GM06990 (cell line): ENCODE data around the gene ACHE.
"Not testable (repeated sequence)": the region's sequence is repeated elsewhere in the genome, so short reads cannot be mapped to it uniquely, and the experiment has no call there.

Source experiments
- DNase-seq: peaks from one replicate; pipeline ENCODE4 v3.0.0-alpha.2; 2011; ENCODE audit not compliant: insufficient read length; ENCODE audit errors: extremely low read depth
- H3K27me3 ChIP-seq: replicated peaks from 2 replicates; pipeline ENCODE4 v1.6.0; 2011; ENCODE audit warnings: low read length; ENCODE audit not compliant: control insufficient read depth, insufficient read depth
- H3K36me3 ChIP-seq: 2 replicates; pipeline ENCODE4 v1.5.1; 2011; ENCODE audit warnings: low read length; ENCODE audit not compliant: control insufficient read depth, insufficient read depth
- H3K4me3 ChIP-seq: replicated peaks from 2 replicates; pipeline ENCODE4 v1.5.1; 2011; ENCODE audit warnings: low read depth, mild to moderate bottlenecking, control low read depth, low read length
- TF ChIP-seq, protein P1 (sequence below): IDR thresholded peaks from 2 replicates; pipeline ENCODE4 v1.5.1; 2011; ENCODE audit warnings: low read length, control low read depth, mild to moderate bottlenecking, inconsistent platforms; ENCODE audit not compliant: insufficient read depth, poor library complexity, severe bottlenecking

ACHE gene

DNA sequence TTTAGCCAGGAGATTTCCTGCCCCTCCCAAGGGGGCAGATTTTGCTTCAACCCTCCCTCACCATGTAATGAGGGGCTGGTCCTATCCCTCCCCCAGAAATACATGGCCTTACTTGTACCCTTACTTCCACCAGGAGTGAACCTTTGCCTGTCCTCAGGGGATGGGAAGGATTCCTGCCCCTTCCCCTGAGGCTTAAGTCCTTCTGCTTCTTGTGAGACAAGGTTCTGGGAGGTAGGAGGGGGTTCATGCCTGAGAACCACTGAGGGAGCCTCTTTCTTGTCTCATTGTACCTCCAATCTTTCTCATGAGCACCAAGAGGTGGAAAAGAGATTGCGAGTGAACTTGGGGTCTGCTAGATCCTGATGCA is 34.1 kb upstream of the ACHE start:
- TF ChIP-seq, protein P1, sequence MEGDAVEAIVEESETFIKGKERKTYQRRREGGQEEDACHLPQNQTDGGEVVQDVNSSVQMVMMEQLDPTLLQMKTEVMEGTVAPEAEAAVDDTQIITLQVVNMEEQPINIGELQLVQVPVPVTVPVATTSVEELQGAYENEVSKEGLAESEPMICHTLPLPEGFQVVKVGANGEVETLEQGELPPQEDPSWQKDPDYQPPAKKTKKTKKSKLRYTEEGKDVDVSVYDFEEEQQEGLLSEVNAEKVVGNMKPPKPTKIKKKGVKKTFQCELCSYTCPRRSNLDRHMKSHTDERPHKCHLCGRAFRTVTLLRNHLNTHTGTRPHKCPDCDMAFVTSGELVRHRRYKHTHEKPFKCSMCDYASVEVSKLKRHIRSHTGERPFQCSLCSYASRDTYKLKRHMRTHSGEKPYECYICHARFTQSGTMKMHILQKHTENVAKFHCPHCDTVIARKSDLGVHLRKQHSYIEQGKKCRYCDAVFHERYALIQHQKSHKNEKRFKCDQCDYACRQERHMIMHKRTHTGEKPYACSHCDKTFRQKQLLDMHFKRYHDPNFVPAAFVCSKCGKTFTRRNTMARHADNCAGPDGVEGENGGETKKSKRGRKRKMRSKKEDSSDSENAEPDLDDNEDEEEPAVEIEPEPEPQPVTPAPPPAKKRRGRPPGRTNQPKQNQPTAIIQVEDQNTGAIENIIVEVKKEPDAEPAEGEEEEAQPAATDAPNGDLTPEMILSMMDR, result no peak
- Histone ChIP-seq H3K4me3 (no peak overlapping the region), H3K27me3 (no peaks in the 10 kb centered on the region), H3K36me3 (no peaks in the 10 kb centered on the region)
- no peak for DNase-seq

DNA sequence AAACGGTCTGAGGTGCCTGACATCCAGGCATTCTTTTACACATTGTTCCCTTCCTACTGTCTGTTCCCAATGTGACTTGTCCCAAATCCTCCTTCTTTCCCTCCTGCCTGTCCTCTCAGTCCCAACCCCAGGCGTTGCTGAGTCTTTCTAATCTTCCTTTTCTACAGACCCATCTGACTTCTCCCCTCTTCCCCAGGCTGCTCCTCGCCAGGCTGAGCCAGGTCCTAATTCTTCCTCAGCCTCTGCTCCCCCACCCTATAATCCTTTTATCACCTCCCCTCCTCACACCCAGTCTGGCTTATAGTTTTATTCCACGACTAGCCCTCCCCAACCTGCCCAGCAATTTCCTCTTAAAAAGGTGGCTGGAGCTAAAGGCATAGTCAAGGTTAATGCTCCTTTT is 27.9 kb upstream of the ACHE start:
- not testable (repeated sequence) for H3K27me3 ChIP-seq, DNase-seq, H3K36me3 ChIP-seq, H3K4me3 ChIP-seq

DNA sequence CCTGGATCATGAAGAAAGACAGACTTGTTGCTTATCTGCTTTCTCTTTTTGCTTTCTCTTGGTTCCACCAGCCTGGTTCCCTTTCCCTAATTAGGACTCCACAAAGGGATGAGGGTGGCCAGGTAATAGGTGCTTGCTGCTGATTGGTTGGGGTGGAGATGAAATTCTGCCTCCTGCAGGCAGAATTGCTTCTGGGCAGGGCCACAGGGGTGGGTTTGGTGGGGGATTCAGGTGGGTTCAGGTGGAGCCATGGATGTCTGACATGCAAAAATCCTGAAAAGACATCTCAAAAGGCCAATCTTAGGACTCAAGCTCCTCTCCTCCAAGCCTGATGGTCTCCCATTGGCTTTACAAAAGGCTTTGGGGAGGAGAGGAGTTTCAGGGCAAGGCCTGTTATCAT is 25.4 kb upstream of the ACHE start:
- TF ChIP-seq, protein P1, result no peak
- H3K4me3 ChIP-seq, result no peak overlapping the region
- DNase-seq, result no peak
- no peaks in the 10 kb centered on the region for H3K36me3 ChIP-seq
- H3K27me3 ChIP-seq, result no peaks in the 10 kb centered on the region

DNA sequence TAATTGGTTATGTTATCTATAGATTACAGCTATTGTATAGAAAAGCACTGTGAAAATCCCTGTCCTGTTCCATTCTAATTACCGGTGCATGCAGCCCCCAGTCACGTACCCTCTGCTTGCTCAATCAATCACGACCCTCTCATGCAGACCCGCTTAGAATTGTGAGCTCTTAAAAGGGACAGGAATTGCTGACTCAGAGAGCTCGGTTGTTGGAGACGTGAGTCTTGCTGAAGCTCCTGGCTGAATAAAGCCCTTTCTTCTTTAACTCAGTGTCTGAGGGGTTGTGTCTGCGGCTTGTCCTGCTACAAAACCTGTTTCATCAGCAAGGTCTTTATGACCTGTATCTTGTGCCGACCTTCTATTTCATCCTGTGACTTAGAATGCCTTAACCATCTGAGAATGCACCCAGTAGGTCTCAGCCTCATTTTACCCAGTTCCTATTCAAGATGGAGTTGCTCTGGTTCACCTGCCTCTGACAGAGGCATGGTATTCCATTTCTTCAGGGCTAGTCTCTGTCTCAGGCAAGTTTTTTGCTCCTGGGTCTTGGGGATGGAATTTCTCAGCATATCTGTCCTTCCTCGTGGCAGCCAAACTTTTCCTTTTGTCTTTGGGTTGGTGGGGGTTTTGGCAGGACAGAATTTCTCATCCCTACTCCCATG is 24.2 kb upstream of the ACHE start:
- H3K4me3 ChIP-seq, H3K36me3 ChIP-seq, H3K27me3 ChIP-seq, DNase-seq: not testable (repeated sequence)

DNA sequence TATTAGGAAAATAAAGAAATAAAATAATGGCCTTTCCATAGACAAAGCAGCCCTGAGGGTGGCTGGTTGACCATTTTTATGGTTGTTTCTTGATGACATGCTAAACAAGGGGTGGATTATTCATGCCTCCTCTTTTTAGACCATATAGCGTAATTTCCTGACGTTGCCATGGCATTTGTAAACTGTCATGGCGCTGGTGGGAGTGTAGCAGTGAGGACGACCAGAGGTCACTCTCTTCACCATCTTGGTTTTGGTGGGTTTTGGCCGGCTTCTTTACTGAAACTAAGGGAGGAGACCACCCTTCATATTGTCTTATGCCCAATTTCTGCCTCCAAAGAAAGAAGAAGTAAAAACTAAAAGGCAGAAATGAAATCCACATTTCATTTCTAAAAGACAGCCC is 23.6 kb upstream of the ACHE start:
- DNase-seq, H3K36me3 ChIP-seq, H3K4me3 ChIP-seq, H3K27me3 ChIP-seq: not testable (repeated sequence)

DNA sequence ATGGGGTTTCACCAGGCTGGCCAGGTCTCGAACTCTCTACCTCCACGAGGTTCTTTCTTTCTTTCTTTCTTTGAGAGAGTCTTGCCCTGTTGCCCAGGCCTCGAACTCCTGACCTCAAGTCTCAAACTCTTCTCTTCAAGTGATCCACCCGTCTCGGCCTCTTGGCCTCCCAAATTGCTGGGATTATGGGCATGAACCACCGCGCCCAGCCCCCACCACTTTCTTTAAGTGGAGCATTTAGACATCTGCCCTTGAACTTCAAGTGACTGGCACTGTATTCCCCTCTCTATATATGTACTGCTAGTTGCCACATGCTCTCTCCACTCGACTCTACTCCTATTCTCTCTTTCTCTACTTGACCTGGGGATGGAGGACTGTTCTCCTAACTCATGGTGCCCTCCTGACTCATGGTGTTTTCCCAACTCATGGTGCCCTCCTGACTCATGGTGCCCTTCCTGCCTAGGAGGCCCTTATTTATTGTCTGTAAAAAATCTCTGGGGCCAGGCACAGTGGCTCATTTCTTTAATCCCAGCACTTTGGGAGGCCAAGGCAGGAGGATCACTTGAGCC is 19.3 kb upstream of the ACHE start:
- Histone ChIP-seq H3K36me3 (no peaks in the 10 kb centered on the region), H3K27me3 (no peaks in the 10 kb centered on the region), H3K4me3 (no peak overlapping the region)
- TF ChIP-seq, protein P1, result no peak
- DNase-seq, result no peak

DNA sequence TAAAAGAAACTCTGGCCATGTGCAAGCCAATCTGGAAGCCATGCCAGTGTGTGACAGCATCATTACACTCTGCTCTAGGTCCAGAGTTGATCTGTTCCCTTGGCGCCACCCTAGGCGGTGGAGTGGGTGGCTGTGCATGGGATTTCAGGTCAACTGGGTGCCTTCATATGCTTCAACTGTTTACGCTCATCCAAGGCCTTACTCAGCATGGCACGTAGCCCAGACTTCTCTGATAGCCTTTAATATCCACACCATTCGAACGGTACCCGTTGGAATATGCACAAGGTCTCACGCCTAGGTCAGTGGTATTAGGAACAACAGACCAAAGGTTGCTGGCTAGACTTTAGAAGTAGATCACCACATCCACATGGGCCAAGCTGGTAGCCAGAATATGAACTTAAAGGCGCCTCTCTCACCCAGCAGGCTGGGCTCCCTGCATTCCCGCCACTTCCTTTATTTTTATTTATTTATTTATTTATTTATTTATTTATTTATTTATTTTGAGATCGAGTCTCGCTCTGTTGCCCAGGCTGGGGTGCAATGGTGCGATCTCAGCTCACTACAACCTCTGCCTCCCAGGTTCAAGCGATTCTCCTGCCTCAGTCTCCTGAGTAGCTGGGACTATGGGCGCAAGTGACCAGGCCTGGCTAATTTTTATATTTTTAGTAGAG is 18.7 kb upstream of the ACHE start:
- no peaks in the 10 kb centered on the region for H3K36me3 ChIP-seq
- TF ChIP-seq, protein P1, result no peak
- no peak overlapping the region for H3K4me3 ChIP-seq
- H3K27me3 ChIP-seq, result no peaks in the 10 kb centered on the region
- DNase-seq, result no peak
